Measurements from ENCODE around the gene HLA-DRA.

Gene HLA-DRA

DNA sequence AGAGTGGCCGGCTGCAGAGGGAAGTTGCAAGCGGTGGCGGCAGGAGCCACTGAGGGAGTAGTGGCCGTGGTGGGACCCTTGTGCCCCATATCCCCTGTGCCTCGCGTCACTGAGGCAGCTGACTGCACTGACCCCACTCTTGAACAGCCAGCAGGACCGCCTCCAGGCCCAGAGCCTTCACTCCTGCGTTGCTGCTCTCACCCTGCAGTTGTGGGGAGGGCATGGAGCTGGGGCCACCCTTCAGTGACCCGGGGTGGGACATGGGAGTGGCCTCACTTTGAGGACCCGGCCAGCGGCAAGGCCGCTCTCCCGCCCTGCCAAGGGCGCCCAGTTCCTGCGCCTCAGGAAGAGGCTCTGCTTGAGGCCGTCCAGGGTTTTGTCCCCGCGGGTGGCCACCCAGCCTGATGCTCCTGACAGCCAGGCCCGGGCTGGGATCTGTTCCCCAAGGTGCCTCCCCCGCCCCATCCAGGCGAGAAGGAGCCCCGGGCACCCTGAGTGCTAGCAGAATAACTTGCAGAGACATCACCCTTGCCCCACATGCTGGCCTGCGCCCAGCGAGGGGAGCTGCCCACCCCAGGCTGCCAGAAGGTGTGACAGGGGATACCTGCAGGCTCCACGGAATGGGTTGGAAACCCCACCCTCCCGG is 44.4 kb downstream of the HLA-DRA start:
- DNase-seq: no peak

DNA sequence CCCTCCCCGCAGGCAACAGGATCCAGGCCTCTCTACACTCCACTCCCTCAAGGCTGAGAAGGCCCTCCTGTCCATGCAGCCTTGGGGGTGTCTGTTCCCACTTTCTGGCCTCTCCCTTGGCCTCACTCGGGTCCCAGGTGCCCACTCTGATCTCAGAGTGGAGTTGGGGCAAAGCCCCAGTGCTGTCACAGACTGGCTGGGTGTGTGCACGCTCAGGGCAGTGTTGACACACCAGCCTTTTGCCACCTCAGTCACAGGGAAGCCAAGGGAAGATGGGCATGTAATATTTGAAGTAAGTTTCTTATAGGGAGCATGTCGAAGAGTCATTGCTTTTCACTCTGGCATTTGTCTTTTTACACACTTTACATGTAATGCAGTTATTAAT is 44.9 kb downstream of the HLA-DRA start:
- no peak for DNase-seq

DNA sequence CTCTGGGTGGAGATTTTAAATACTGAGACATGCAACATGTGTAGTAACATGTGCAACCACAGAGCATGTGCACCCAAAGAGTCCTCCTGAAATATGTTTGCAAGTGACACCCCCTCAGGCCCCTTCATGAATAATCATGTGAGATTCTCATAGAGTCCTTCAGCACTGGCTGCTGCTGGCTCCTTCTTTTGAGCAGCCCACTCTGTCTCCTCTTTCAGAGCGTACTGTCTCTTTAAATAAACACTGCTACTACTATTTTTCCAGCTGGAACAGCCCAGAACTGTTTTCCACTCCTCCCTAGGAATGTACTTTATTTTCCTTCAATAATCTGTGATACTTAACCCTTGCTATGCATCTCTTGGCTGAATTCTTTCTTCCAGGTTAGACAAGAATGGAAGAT is 48.4 kb downstream of the HLA-DRA start:
- DNase-seq: no peak

DNA sequence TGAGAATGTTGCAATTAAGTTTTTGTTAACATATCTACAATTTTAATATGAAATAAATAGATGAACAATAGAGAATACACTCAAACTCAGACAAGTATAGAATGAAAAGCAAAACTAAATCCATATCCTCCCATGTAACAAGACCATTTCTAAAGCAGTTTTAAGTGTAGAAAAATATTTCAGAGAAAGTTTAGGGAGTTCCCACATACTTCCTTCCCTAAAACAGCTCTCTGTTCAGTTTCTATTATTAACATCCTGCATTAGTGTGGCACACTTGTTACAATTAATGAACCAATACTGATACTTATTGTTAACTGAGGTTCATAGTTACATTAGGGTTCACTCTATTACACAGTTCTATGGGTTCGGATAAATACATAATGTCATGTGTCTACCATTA is 52.0 kb downstream of the HLA-DRA start:
- DNase-seq: no peak

DNA sequence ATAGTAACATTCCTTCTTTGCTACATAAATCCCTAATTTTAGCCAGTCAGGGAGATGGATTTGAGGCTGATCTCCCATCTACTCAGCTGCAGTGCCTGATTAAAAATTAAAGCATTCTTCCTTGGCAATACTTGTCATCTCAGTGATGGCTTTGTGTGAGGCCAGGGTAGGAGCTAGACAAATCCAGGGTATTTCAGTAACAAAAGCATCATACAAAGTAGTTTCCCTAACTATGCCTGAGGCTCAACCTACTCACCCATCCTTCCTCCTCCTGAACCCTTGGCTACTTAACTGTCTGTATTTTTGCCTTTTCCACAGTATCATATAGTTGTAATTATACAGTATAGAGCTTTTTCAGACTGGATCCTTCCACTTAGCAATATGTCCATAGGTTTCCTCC is 52.7 kb downstream of the HLA-DRA start:
- no peak for DNase-seq

Measured in NCI-H2227 treated with DMSO at 0.1 percent for 48 hours (cell line).